ENCODE measurements around the gene RABL2B. TPM values are rescaled to one million over a fixed set of nuclear protein-coding genes. Genes with fewer than 3 reads are reported as not detected.

The RABL2B gene
- total RNA-seq, 3 donors from 2014 or later: 24.8 to 39.5 (median 38.4) TPM

GRCh38 chr22:50723991-50724390, 59.4 kb downstream of the RABL2B start:
- H3K36me3 ChIP-seq (ENCODE audit: low read depth): no peaks in the 10 kb centered on the region
- intact Hi-C loops (cut with DNase I, micrococcal nuclease): no loop called here
- H3K4me3 ChIP-seq: no peak overlapping the region
- ATAC-seq (no peak), DNase-seq (no peak)
- no peaks in the 10 kb centered on the region for H3K9me3 ChIP-seq
- no peaks in the 10 kb centered on the region for H3K4me1 ChIP-seq (ENCODE audit: low read depth)
- no peak for TF ChIP-seq CTCF (IDR thresholded peaks at IDR 0.05)

- DNase-seq (no peak), ATAC-seq (no peak)
- H3K4me1 ChIP-seq (ENCODE audit: low read depth): no peaks in the 10 kb centered on the region
- no peaks in the 10 kb centered on the region for H3K36me3 ChIP-seq (ENCODE audit: low read depth)
- H3K9me3 ChIP-seq: no peaks in the 10 kb centered on the region
- TF ChIP-seq CTCF (IDR thresholded peaks at IDR 0.05): no peak
- intact Hi-C loops (cut with DNase I, micrococcal nuclease): no loop called here
- no peak overlapping the region for H3K4me3 ChIP-seq
Measured at GRCh38 chr22:50722716-50723428, 60.6 kb downstream of the RABL2B start.

- TF ChIP-seq CTCF (IDR thresholded peaks at IDR 0.05): no peak
- H3K36me3 ChIP-seq (ENCODE audit: low read depth): no peaks in the 10 kb centered on the region
- H3K4me1 ChIP-seq (ENCODE audit: low read depth): no peaks in the 10 kb centered on the region
- H3K9me3 ChIP-seq: no peaks in the 10 kb centered on the region
- no peak for DNase-seq
- intact Hi-C loops (cut with DNase I, micrococcal nuclease): no loop called here
- no peak overlapping the region for H3K4me3 ChIP-seq
- ATAC-seq: no peak
Measured at GRCh38 chr22:50722048-50722701, 61.3 kb downstream of the RABL2B start.

GRCh38 chr22:50721257-50721844, 62.1 kb downstream of the RABL2B start:
- Histone ChIP-seq H3K9me3 (no peaks in the 10 kb centered on the region), H3K4me3 (no peak overlapping the region), H3K4me1 (ENCODE audit: low read depth) (no peaks in the 10 kb centered on the region), H3K36me3 (ENCODE audit: low read depth) (no peaks in the 10 kb centered on the region)
- no peak for TF ChIP-seq CTCF (IDR thresholded peaks at IDR 0.05)
- DNase-seq (no peak), ATAC-seq (no peak)
- intact Hi-C loops (cut with DNase I, micrococcal nuclease): no loop called here

GRCh38 chr22:50720301-50721256, 62.9 kb downstream of the RABL2B start:
- intact Hi-C loops (cut with DNase I, micrococcal nuclease): no loop called here
- H3K4me3 ChIP-seq: no peak overlapping the region
- H3K36me3 ChIP-seq (ENCODE audit: low read depth): no peaks in the 10 kb centered on the region
- H3K4me1 ChIP-seq (ENCODE audit: low read depth): no peaks in the 10 kb centered on the region
- ATAC-seq (no peak), DNase-seq (no peak)
- TF ChIP-seq CTCF (IDR thresholded peaks at IDR 0.05): no peak
- no peaks in the 10 kb centered on the region for H3K9me3 ChIP-seq

Measured in mucosa of descending colon (tissue), 3 donors.